Measurements from ENCODE around the gene SAP130. TPM values are rescaled to one million over a fixed set of nuclear protein-coding genes. Genes with fewer than 3 reads are reported as not detected.

The SAP130 gene
- total RNA-seq, 1 donor from 2014 or later = 19.8 TPM

- no peaks in the 10 kb centered on the region for H3K9me3 ChIP-seq (ENCODE audit: low read depth)
- no peak overlapping the region for H2AFZ ChIP-seq (replicated peaks)
- no peak for TF ChIP-seq CTCF (IDR thresholded peaks at IDR 0.05)
- TF ChIP-seq EZH2phosphoT487 (IDR thresholded peaks at IDR 0.05) = no peak
- TF ChIP-seq EZH2 (IDR thresholded peaks at IDR 0.05) = no peak
- no peak overlapping the region for H3K4me3 ChIP-seq
- H3K9ac ChIP-seq = no peak overlapping the region
- Mint-ChIP-seq H3K36me3 (peaks cover 25% of the 10 kb centered on the region), H3K4me1 (no peaks in the 10 kb centered on the region), H3K4me3 (no peak overlapping the region), H3K27me3 (ENCODE audit: insufficient read depth, low read depth) (no peaks in the 10 kb centered on the region), H3K27ac (no peak overlapping the region), H3K9me3 (no peaks in the 10 kb centered on the region)
- peaks cover 4% of the 10 kb centered on the region for H4K20me1 ChIP-seq (ENCODE audit: low read depth)
- H3F3A ChIP-seq (ENCODE audit: low read depth) = no peaks in the 10 kb centered on the region
- no peaks in the 10 kb centered on the region for H3K4me1 ChIP-seq
- DNase-seq (ENCODE audit: low spot score) = no peak
- H3K27ac ChIP-seq = no peak overlapping the region
- H3K4me2 ChIP-seq = no peak overlapping the region
- no peaks in the 10 kb centered on the region for H3K79me2 ChIP-seq (ENCODE audit: low read depth)
- peaks cover 24% of the 10 kb centered on the region for H3K36me3 ChIP-seq
- no peaks in the 10 kb centered on the region for H3K27me3 ChIP-seq
These were observed 76.8 kb downstream of the SAP130 start for GRCh38 chr2:127951026-127951425.

- H3K79me2 ChIP-seq (ENCODE audit: low read depth) = no peaks in the 10 kb centered on the region
- TF ChIP-seq EZH2phosphoT487 (IDR thresholded peaks at IDR 0.05) (no peak), EZH2 (IDR thresholded peaks at IDR 0.05) (no peak), CTCF (IDR thresholded peaks at IDR 0.05) (no peak)
- Mint-ChIP-seq H3K27me3 (ENCODE audit: insufficient read depth, low read depth) (no peaks in the 10 kb centered on the region), H3K4me1 (no peaks in the 10 kb centered on the region), H3K4me3 (no peak overlapping the region), H3K36me3 (peaks cover 25% of the 10 kb centered on the region), H3K9me3 (no peaks in the 10 kb centered on the region), H3K27ac (no peak overlapping the region)
- no peak overlapping the region for H3K4me2 ChIP-seq
- H3K36me3 ChIP-seq = peaks cover 25% of the 10 kb centered on the region
- H4K20me1 ChIP-seq (ENCODE audit: low read depth) = peaks cover 4% of the 10 kb centered on the region
- no peaks in the 10 kb centered on the region for H3K9me3 ChIP-seq (ENCODE audit: low read depth)
- DNase-seq (ENCODE audit: low spot score) = no peak
- no peaks in the 10 kb centered on the region for H3K4me1 ChIP-seq
- H3F3A ChIP-seq (ENCODE audit: low read depth) = no peaks in the 10 kb centered on the region
- H3K27ac ChIP-seq = no peak overlapping the region
- H2AFZ ChIP-seq (replicated peaks) = no peak overlapping the region
- H3K4me3 ChIP-seq = no peak overlapping the region
- H3K27me3 ChIP-seq = no peaks in the 10 kb centered on the region
- H3K9ac ChIP-seq = no peak overlapping the region
These were observed 77.6 kb downstream of the SAP130 start for GRCh38 chr2:127950264-127950663.

GRCh38 chr2:127945281-127945680 lies 82.6 kb downstream of the SAP130 start:
- H3K79me2 ChIP-seq (ENCODE audit: low read depth) = no peaks in the 10 kb centered on the region
- DNase-seq (ENCODE audit: low spot score) = no peak
- H2AFZ ChIP-seq (replicated peaks) = no peak overlapping the region
- Mint-ChIP-seq H3K4me1 (no peaks in the 10 kb centered on the region), H3K9me3 (no peaks in the 10 kb centered on the region), H3K27me3 (ENCODE audit: insufficient read depth, low read depth) (no peaks in the 10 kb centered on the region), H3K4me3 (no peak overlapping the region), H3K36me3 (peaks cover 33% of the 10 kb centered on the region), H3K27ac (no peak overlapping the region)
- peaks cover 31% of the 10 kb centered on the region for H3K36me3 ChIP-seq
- no peak overlapping the region for H3K4me3 ChIP-seq
- H3K4me1 ChIP-seq = no peaks in the 10 kb centered on the region
- H3K27me3 ChIP-seq = no peaks in the 10 kb centered on the region
- H3K9ac ChIP-seq = no peak overlapping the region
- H3K4me2 ChIP-seq = no peak overlapping the region
- H3K9me3 ChIP-seq (ENCODE audit: low read depth) = no peaks in the 10 kb centered on the region
- TF ChIP-seq CTCF (IDR thresholded peaks at IDR 0.05) (no peak), EZH2phosphoT487 (IDR thresholded peaks at IDR 0.05) (no peak)
- H4K20me1 ChIP-seq (ENCODE audit: low read depth) = no peaks in the 10 kb centered on the region
- H3K27ac ChIP-seq = no peak overlapping the region
- no peaks in the 10 kb centered on the region for H3F3A ChIP-seq (ENCODE audit: low read depth)
